ENCODE results near the gene C15orf62. TPM values are rescaled to one million over a fixed set of nuclear protein-coding genes. Genes with fewer than 3 reads are reported as not detected.

C15orf62 gene
- total RNA-seq, 3 donors from 2014 or later: 0.48 to 4.7 (median 2.0) TPM

- intact Hi-C loops (cut with DNase I; ENCODE audit: low total_unique reads): no loop called here
These were observed 6.2 kb downstream of the C15orf62 start for GRCh38 chr15:40775740-40776536.

GRCh38 chr15:40776537-40777141 lies 6.9 kb downstream of the C15orf62 start:
- Histone ChIP-seq H3K27me3 (no peaks in the 10 kb centered on the region), H3K27ac (peak overlapping the region; percentile 89 to 90), H3K4me1 (peaks cover 8 to 9% of the 10 kb centered on the region in 2 donors), H3K4me3 (peak overlapping the region in 2 of 3 donors; percentile 40 to 48), H3K9me3 (no peaks in the 10 kb centered on the region), H3K36me3 (no peaks in the 10 kb centered on the region)
- TF ChIP-seq POLR2A (IDR thresholded peaks at IDR 0.05) (no peak), CTCF (IDR thresholded peaks at IDR 0.05) (no peak), POLR2AphosphoS5 (IDR thresholded peaks at IDR 0.05) (peak in 2 of 3 donors; percentile 23 to 65)
- intact Hi-C loops (cut with DNase I; ENCODE audit: low total_unique reads): no loop called here
- peak; percentile 86 to 93 for DNase-seq (ENCODE audit: low spot score in 2 of 2)

More at GRCh38 chr15:40775740-40776536, 6.2 kb downstream of the C15orf62 start:
- Histone ChIP-seq H3K4me3 (peak overlapping the region in 2 of 3 donors; percentile 40 to 48), H3K27ac (peak overlapping the region; percentile 89 to 90), H3K9me3 (no peaks in the 10 kb centered on the region), H3K27me3 (no peaks in the 10 kb centered on the region), H3K36me3 (no peaks in the 10 kb centered on the region), H3K4me1 (peaks cover 8 to 9% of the 10 kb centered on the region in 2 donors)
- no peak for TF ChIP-seq POLR2AphosphoS5 (IDR thresholded peaks at IDR 0.05)
- no peak for TF ChIP-seq CTCF (IDR thresholded peaks at IDR 0.05)
- no peak for TF ChIP-seq POLR2A (IDR thresholded peaks at IDR 0.05)
- DNase-seq (ENCODE audit: low spot score in 2 of 2): no peak

GRCh38 chr15:40782609-40783227 lies 12.9 kb downstream of the C15orf62 start:
- DNase-seq (ENCODE audit: low spot score in 2 of 2): peak; percentile 48 to 84
- H3K36me3 ChIP-seq: no peaks in the 10 kb centered on the region
- TF ChIP-seq POLR2AphosphoS5 (IDR thresholded peaks at IDR 0.05) (no peak), CTCF (IDR thresholded peaks at IDR 0.05) (peak in 2 of 3 donors; percentile 43 to 64), POLR2A (IDR thresholded peaks at IDR 0.05) (no peak)
- peak overlapping the region in 1 of 2 donors; percentile 43 for H3K27ac ChIP-seq
- no peak overlapping the region for H3K4me3 ChIP-seq
- intact Hi-C loops (cut with DNase I; ENCODE audit: low total_unique reads): loop anchor here (5.0 kb wide), 1 partner anchor 500 kb away; the partner anchor contains the start of gene ANKRD63
- H3K9me3 ChIP-seq: no peaks in the 10 kb centered on the region
- H3K27me3 ChIP-seq: no peaks in the 10 kb centered on the region
- H3K4me1 ChIP-seq: peaks cover 4 to 17% of the 10 kb centered on the region in 2 donors

- peak overlapping the region; percentile 89 to 90 for H3K27ac ChIP-seq
- no peaks in the 10 kb centered on the region for H3K9me3 ChIP-seq
- no peaks in the 10 kb centered on the region for H3K27me3 ChIP-seq
- TF ChIP-seq POLR2AphosphoS5 (IDR thresholded peaks at IDR 0.05) (no peak), CTCF (IDR thresholded peaks at IDR 0.05) (peak in 1 of 3 donors; percentile 23)
- no peaks in the 10 kb centered on the region for H3K36me3 ChIP-seq
- peaks cover 4 to 22% of the 10 kb centered on the region in 2 donors for H3K4me1 ChIP-seq
- intact Hi-C loops (cut with DNase I; ENCODE audit: low total_unique reads): no loop called here
- H3K4me3 ChIP-seq: no peak overlapping the region
- no peak for DNase-seq (ENCODE audit: low spot score in 2 of 2)
These were observed 15.4 kb downstream of the C15orf62 start for GRCh38 chr15:40785164-40785563.

All from breast epithelium (tissue), 4 donors.